K562 (cell line): ENCODE data around the gene PI4KA.
"Not testable (repeated sequence)": the region's sequence is repeated elsewhere in the genome, so short reads cannot be mapped to it uniquely, and the experiment has no call there.

ENCODE experiments used
- EZH2 ChIP-seq: IDR thresholded peaks from 2 replicates; pipeline ENCODE4 v1.6.1; 2012; ENCODE audit warnings: low read depth, mild to moderate bottlenecking, inconsistent platforms, low read length, borderline replicate concordance
- MXI1 ChIP-seq: IDR thresholded peaks from 2 replicates; pipeline ENCODE4 v1.6.1; 2011; ENCODE audit warnings: low read depth, mild to moderate bottlenecking, improper control_type of control experiment, low read length
- PATZ1 ChIP-seq: fragments of 250-450 bp; sonication (Bioruptor Pico); IDR thresholded peaks from 2 replicates; pipeline ENCODE4 v1.5.0; 2020; ENCODE audit warnings: mild to moderate bottlenecking, borderline replicate concordance
- TBP ChIP-seq: optimal IDR thresholded peaks from 2 replicates; pipeline ENCODE3; 2011; ENCODE audit warnings: low read depth, low read length, improper control_type of control experiment
- TCF3 ChIP-seq: sonication (generic); formaldehyde crosslinking; IDR thresholded peaks from 2 replicates; pipeline ENCODE4 v1.4.0; 2020; ENCODE audit warnings: mild to moderate bottlenecking, missing genetic modification reagents
- ZSCAN29 ChIP-seq: fragments of 450-650 bp; IDR thresholded peaks from 2 replicates; pipeline ENCODE4 v1.6.1; 2017
- ZZZ3 ChIP-seq: fragments of 450-650 bp; IDR thresholded peaks from 2 replicates; pipeline ENCODE4 v1.6.1; 2016; ENCODE audit warnings: antibody characterized with exemption, mild to moderate bottlenecking, moderate library complexity

GRCh38 chr22:20702175-20702545, 156.5 kb downstream of the PI4KA start:
- TF ChIP-seq TBP; EZH2; PATZ1 (CRISPR knock-in tag); MXI1; ZZZ3; TCF3 (CRISPR knock-in tag): not testable (repeated sequence)
- TF ChIP-seq ZSCAN29, result 0 out of 2 replicates have a peak, but pooled peaks have one; percentile 29
